Hematopoietic multipotent progenitor cell treated with erythropoietin and hydrocortisone succinate and interleukin-3 and kit ligand, for 15 days (in vitro differentiated cells): Measurements from ENCODE around the gene SOCS1.
"Not testable (repeated sequence)": the region's sequence is repeated elsewhere in the genome, so short reads cannot be mapped to it uniquely, and the experiment has no call there.

Experiments used
- DNase-seq: peaks from one replicate; pipeline ENCODE4 v3.0.0-alpha.2; 2015; ENCODE audit warnings: low spot score

The SOCS1 gene

DNA sequence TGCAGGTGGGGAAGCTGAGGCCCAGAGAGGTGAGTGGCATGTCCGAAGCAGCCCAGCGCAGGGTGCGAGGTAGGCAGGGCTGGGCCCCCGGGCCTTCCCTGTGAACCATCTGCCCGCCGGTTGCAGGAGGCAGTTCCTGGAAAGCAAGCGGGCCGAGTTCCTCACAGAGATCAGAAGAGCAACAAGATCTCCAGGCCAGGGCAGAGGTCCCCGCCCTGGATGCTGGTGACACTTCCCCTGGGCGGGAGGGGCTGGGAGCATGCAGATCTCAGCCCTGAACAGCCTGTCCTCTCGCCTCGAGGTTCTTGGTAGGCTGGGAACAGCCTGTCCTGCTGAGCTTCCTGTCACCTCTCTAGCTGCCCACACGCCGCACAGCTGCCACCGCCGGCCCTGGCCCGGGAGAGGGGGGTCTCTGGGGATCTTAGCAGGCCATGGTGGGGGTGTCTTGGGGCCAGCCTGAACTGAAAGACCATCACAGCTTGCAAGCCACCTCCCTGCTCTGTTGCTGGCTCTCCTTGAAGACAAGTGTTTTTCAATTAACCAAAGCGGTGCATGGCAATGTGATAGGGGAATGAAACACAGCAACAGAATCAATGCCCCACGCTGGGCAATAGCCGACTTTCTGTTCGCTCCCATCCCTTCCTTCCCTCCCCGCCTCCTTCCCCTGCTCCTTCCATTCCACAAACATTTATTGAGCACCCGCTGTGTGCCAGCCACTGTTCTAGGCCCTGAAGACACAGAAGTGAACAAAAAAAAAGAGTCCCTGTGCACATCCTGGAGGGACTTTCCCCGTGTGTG lies 31.7 kb downstream of the SOCS1 start:
- DNase-seq = peak; percentile 47

- not testable (repeated sequence) for DNase-seq
These were observed 35.5 kb downstream of the SOCS1 start for GRCh38 chr16:11220507-11220906.

- DNase-seq = no peak
These were observed 36.8 kb downstream of the SOCS1 start for GRCh38 chr16:11219178-11219577.

- DNase-seq = no peak
These were observed 37.4 kb downstream of the SOCS1 start for GRCh38 chr16:11218604-11218962.

- no peak for DNase-seq
These were observed 38.1 kb downstream of the SOCS1 start for GRCh38 chr16:11217651-11218603.

DNA sequence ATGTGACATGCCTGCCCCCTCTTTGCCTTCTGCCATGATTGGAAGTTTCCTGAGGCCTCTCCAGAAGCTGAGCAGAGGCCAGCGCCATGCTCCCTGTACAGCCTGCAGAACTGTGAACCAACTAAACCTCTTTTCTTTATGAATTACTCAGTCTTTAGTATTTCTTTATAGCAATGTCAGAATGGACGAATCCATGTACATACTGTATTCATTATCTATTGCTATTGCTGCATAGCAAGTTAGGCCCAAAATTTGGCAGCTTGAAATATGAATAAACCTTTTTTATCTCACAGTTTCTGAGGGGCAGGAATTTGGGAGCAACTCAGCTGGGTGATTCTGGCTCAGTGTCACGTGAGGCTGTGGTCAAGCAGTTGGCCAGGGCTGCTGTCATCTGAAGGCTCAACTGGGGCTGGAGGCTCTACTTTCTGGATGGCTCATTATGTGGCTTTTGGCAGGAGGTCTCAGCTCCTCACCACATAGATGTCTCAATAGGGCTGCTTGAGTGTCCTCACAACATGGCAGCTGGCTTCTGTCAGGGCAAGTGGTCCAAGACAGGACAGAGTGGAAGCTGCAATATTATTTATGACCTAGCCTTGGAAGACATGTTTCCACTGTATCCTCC lies 40.0 kb downstream of the SOCS1 start:
- no peak for DNase-seq

DNA sequence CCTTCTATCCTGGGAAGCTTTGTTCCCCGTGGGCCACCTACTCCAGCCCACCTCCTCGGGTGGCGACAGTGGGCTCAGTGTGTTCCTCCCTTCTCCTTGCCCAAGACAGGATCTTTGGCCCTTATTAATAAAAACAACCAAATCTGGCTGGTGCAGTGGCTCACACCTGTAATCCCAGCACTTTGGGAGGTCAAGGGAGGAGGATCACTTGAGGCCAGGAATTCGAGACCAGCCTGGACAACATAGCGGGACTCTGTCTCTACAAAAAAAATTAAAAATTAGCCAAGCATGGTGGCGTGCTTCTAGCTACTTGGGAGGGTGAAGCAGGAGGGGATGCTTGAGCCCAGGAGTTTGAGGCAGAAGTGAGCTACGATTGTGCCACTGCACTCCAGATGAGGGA lies 42.2 kb downstream of the SOCS1 start:
- DNase-seq = no peak

- DNase-seq = no peak
These were observed 42.6 kb downstream of the SOCS1 start for GRCh38 chr16:11213373-11213772.

DNA sequence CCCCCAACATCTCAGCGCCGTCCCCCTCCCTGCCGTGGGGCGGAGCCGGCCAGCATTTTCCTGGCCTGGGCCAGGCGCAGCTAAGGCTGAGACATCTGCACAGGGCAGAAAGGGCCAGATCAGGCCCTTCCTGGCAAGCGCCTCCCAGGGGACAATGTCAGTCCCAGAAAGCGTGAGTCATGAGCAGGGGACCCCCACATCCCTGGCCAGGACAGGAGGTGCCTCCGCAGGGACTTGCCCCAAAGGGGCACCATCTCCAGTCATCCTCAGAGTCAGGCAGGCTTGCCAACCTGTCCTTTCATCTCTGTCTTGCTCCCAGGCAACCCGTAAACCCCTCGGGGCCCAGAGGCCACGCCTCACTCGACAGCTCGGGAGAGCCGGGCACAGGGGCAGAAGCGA lies 43.2 kb downstream of the SOCS1 start:
- no peak for DNase-seq

- no peak for DNase-seq
These were observed 43.8 kb downstream of the SOCS1 start for GRCh38 chr16:11211977-11212797.

DNA sequence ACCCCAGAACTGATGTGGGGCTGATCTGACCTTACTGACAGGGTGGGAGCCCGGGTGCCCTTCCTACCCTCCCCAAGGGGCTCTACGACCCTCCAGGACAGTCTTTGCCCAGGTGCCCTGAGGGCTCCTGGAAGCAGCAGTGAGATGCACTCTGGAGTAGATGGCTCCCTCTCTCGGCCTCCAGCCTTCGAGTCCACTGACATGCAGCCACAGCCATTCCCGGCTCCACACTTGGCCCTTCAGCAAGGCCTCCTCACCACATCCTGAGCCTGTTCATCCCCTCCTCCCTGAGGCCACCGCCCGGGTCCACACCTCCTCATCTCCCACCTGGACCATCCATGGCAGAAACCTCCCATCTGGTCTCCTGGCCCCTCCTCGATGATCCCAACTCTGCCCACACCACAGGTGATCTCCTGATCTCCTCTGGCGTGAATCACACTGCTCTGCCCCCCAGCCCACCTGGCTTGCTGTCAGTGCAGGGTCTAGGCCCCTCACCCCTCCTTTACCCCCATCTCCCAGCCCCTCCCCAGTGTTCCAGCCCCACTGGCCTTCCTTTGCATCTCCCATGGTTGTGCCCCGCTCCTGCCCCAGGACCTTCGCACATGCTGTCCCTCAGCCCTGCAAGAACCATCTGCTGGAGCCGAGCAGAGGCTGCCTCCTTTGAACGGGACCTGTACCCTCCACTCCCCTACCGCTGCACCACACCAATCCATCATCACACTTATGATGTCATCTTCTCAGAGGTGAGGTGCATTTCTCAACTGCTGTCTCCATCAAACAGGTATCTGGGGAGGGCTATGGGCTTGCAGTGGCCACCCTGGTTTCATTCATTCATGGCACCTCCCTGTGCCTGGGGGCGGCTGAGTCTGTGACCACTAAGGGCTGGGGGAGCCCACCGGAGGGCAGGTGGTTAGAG lies 44.7 kb downstream of the SOCS1 start:
- no peak for DNase-seq

- no peak for DNase-seq
These were observed 45.7 kb downstream of the SOCS1 start for GRCh38 chr16:11210260-11210659.

DNA sequence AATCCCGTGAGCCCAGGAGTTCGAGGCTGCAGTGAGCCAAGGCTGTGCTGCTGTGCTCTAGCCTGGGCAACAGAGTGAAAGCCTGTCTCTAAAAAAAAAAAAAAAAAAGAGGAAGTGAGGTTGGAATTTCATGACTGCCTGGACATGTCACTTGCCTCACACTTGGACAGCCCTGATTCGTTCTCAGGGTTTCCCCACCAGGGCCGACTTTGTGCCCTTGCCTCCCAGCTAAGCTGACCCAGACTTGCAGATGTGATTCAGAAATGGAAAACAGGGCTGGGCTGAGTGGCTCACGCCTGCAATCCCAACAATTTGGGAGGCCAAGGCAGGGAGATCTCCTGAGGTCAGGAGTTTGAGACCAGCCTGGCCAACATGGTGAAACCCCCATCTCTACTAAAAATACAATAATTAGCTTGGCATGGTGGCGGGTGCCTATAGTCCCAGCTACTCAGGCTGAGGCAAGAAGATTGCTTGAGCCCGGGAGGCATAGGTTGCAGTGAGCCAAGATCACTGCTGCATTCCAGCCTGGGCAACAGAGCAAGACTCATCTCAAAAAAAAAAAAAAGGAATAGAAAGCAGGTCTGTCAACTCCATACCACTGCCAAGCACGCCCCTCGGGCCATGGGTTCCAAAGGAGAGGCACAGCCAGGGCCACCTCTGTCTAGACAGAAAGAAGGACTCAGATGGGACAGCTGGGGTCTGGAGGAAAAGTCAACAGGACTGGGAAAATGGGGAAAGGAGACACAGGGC lies 46.9 kb downstream of the SOCS1 start:
- no peak for DNase-seq

GRCh38 chr16:11207646-11208045 lies 48.4 kb downstream of the SOCS1 start:
- no peak for DNase-seq

DNA sequence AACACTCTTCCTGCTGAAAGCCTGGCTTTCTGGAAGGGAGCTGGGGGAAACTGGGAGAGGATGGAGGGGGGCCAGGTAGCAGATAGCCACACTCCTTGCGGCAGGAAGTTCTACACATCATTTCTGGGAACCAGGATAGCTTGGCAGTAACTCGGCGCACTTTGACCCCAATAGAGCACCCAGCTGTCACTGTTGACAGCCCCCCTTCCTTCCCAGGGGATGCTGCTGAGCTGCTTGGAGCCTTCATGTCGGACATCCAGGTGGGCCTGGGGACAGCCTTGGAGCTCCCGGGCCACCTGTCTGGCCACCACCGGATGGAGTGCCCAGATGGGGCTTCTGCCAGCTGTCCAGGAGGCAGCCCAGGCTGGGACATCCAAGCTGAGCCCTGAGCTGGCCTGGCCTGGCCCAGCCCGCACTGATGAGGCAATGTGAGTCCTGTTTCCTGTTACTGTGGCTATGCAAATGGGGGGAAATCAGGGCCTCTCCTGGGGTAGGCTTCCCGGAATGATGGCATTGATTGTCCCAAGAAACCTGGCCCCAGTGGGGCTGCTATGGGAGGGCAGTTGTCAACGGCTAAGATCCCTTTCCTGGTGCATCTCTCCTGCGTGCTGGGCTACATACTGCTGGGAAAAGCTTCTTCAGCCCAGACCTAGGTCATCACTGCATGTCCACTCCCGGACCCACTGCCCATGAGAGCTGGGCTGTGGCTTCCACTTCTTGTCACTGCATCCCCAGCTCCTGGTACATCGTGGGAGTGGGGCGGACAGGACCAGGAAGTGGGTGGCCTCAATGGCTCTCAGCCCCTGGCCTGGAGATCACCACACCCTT lies 50.0 kb downstream of the SOCS1 start:
- no peak for DNase-seq

DNA sequence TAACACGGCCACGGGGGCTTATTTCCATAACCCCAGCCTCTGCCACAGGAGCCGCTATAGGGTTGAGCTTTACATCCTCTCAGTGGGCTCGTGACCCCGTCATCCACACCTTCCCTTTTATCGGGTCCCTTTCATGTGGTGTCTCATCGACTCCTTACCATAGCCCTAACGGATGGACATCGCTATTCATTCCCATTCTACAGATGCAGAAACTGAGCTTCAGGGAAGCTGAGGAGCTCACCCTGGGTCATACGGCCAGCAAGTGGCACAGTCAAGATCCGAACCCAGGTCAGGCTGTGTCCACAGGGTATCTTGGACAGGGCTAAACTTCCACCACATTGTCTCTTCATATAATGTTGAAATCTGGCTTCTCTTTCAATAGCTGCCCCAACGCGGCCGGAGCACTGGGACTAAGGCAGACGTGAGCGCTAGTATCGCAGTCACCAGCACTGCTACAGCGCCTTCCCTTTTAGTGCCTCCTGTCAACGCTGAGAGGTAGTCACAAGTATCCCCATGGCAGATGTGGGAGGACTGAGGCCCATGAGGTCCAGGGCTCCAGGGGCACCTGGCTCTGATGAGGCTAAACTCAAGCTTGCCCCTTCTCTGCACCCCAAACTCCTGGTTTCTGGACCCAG lies 50.8 kb downstream of the SOCS1 start:
- DNase-seq = no peak

GRCh38 chr16:11204513-11205047 lies 51.4 kb downstream of the SOCS1 start:
- DNase-seq = no peak
